Measurements from ENCODE around the gene NCOA1.
"Not testable (repeated sequence)": the region's sequence is repeated elsewhere in the genome, so short reads cannot be mapped to it uniquely, and the experiment has no call there.

NCOA1 gene

DNA sequence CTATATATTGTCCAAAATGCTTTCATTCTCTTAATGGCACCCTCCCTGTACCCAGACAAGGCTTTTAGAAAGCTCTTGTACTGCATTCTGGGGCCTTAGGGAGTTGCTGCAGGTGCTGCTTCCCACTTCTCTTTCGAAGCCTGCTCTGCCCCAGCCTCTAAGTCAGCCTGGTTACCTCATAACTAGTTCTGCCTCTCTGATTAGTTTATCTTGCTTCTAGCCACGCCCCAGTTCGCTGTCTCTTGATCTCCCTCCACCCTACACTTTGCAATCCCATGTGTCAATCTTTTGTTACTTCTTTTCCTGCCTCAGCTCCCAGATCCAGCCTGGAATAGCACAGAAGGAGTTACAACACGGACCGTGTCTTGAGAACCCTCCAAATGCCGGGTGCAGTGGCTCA lies 13.8 kb upstream of the NCOA1 start:
- DNase-seq = no peak

DNA sequence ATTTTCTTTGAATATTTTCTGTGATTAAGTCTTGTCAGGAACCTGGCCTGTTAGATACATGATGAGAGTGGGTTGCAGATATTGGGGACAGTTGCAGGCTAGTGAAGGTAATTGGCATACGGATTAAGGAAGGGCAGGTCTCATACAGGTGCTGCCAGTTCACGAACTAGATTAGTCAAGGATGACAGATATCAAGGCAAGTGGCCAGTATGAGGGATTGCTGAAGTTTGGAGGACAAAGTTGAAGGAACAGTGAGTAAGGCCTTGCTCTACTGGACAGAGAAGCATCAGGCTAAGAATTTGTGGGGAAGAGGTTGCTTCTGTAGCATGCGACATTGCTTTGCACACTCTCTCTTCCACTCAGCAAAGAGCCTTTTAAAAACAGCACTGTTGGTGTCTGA lies 12.8 kb upstream of the NCOA1 start:
- no peak for DNase-seq

DNA sequence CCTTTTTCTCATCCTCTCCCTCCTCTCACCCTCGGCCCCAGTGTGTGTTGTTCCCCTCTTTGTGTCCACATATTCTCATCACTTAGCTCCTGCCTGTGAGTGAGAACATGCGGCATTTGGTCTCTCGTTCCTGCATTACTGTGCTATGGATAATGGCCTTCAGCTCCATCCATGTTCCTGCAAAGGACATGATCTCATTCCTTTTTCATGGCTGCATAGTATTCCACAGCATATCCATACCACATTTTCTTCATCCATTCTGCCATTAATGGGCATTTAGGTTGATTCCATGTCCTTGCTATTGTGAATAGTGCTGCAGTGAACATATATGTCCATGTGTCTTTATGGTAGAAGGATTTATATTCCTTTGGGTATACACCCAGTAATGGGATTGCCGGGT lies 10.8 kb upstream of the NCOA1 start:
- no peak for DNase-seq

DNA sequence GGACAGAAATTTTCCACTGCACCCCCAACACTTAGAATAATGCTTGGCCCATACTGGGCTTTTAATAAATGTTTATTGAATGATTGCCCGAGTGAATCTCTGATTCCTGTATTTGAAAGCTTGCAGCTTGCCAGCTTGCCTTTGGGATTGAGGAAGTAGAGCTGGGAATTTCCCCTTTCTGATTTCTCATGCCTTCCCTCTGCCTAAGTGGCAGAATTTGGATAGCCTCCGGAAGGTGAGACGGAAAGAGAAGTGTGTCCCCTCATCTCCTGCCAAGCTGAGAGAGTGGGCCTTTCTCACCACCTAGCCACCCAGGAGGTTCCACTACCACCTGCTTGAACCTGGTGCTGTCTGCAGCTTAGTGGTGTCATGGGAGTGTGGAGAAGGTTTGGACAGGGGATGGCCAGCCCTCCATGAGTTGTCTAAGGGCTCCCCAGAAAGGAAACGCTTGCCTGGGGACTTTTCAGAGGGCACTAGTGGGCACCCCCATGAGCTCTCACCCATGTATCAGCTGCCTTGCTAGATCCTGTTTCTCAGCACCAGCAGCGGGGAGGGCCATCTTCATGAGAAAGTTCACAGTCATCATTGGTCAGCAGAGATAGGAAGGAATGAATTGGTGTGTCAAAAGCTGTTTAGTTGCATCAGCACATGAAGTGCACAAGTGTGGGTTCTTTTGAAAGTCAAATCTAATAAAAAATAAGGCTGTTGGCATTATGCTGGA lies 8.6 kb upstream of the NCOA1 start:
- no peak for DNase-seq

DNA sequence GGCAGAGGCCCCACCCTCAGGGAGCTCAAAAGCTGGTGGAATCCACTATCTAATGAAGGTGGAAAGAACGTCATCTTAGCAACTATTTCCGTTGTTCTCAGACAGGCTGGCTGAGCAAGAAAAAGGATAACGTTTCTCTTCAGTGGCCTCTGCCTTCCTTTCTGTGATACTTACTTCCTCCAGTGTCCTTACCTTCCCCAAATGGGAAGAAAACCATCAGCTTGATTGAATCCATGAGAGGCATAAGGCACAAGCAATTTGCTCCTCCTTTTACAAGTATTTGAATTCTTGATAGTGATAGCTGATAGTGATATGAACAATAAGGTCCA lies 8.1 kb upstream of the NCOA1 start:
- no peak for DNase-seq

DNA sequence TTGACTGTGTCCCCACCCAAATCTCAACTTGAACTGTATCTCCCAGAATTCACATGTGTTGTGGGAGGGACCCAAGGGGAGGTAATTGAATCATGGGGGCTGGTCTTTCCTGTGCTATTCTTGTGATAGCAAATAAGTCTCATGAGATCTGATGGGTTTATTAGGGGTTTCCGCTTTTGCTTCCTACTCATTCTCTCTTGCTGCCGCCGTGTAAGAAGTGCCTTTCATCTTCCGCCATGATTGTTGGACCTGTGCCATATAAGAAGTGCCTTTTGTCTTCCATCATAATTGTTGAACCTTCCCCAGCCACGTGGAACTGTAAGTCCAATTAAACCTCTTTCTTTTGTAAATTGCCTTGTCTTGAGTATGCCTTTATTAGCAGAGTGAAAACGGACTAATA lies 6.4 kb upstream of the NCOA1 start:
- DNase-seq = not testable (repeated sequence)

DNA sequence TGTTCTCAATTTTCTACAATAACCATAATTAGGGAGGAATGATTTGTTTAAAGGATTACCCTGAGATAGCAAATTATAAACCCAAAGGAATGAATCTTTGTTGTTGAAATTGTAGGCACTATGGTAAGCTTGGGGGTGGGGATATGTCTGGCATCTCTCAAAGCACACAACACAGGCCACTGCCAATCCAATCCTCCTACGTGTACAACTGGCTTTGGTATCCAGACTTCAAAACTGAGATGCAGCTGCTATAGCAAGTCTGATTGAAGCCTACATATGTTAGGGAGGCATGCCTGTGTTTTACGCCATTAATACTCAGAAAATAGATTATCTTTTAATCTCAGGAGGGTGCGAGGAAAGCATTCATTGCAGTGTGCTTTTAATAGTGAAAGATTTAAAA lies 5.9 kb upstream of the NCOA1 start:
- DNase-seq = no peak

DNA sequence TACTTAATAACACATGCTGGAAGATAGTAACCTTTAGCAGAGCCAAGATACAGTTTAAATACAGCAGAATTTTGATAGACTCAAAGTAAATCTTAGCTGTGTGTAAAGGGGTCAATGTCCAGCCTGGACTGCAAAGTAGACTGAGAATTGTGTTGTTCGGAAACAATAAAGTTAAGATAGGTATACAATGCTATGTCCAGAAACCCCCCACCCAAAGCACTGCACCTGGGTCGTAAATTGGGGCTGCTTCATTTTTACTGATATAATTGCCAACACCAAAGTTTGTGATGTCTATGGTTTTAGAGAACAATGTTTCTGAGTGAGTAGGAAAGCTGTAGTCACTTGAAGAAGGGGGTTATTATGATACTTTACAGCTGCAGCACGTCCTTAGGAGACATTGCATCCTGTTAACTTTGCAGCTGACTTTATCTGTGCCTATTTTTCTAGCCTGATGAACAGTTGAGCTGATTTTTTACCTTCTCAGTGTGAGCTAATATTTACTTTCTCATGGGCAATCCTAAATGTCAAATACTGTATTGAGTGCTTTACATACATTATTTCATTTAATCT lies 4.3 kb upstream of the NCOA1 start:
- DNase-seq = no peak

DNA sequence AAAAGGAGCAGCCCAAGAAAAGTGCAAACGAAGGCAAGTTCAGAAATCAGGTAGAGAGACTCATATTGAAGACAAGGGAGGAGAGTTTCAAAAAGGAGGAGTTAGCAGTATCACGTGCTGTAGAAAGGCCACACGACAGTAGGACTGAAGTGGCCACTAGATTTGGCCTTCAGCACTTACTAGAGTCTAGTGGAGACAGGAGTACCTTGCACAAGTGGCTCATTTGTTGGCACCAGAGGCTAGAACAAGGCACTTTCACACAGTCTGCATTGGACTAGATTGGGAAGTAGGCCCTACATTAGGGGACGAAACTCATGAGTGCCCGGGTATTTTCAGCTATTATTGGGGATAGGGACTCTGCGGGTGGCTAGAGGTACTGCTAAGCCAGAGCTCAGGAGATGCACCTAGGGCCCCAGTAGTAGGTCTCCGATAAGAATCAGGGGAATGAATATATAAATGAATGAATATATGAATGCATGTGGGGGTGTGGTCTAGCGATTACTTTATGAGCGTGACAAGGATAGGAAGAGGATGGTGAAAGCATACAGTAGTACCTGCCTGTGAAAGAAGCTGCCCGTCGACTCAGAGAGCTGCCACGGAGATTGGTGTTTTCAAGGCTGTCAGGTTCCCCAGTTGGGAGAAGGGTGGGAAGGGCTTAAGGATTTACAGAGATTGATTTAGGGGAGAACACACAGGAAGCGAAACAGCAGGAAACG lies 1.4 kb upstream of the NCOA1 start:
- no peak for DNase-seq

DNA sequence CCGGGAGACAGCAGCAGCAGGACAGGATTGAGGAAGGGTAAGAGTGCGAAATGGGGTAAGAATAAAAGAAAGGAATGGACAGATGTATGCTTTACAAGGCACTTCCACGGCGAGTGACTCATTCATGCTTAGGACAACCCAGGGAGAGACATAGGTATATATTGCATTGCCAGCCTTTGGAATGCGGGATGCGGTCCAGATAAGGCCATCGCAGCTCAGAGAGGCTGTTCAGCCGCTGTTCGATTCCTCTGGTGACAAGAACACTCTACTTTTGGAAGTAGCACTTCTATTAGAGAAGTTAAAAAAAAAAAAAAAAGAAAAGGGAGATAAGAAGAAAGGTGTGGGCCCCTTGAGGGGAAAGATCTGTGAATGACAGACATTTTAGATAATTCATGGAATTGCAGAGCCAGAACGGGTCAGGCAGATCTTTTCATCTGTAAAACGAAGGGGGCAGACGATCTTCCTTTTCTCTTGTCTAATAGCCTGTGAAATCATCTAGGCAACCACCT lies 819 bp upstream of the NCOA1 start:
- DNase-seq = no peak

DNA sequence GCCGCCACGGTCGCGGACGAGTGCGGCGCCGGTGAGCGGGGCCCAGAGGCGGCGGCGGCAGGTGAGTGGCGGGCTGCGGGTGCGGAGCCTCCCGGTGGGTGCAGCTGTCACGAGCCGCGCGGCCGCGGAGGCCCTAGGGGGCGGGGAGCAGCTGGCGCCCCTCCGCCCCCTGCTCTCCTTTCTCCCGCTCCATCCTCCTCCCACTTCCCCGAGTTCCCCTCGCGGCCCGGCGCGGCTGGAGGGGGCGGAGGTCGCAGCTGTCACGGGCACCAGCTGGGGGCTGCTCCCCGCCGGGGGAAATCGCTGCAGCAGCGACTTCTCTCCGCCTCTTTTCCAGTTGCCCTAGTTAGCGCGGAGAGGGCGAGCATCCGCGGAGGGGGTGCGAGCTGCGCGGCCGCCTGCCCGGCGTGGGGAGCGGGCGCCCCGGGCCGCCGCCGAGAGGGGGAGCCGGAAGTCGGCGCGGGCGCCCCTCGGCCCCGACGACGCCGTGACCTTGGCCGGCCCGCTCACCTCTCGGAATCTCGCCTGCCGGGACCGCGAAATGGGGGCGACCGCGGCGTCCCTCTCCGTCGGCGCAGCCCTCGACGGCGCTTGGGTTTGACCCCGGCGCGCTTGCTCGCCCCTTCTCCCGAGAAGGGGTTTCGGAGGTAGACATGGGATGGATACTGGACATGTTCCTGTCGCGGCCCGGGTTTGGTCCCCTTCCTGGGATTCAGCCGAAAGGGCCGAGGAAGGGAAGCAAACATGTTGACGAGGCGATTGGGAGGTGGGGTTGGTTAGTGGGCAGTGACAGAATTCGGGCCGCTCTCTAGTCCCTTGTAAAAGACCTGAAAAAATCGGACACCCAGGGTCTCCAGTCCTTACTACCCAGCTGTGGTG lies 727 bp downstream of the NCOA1 start:
- DNase-seq = no peak

DNA sequence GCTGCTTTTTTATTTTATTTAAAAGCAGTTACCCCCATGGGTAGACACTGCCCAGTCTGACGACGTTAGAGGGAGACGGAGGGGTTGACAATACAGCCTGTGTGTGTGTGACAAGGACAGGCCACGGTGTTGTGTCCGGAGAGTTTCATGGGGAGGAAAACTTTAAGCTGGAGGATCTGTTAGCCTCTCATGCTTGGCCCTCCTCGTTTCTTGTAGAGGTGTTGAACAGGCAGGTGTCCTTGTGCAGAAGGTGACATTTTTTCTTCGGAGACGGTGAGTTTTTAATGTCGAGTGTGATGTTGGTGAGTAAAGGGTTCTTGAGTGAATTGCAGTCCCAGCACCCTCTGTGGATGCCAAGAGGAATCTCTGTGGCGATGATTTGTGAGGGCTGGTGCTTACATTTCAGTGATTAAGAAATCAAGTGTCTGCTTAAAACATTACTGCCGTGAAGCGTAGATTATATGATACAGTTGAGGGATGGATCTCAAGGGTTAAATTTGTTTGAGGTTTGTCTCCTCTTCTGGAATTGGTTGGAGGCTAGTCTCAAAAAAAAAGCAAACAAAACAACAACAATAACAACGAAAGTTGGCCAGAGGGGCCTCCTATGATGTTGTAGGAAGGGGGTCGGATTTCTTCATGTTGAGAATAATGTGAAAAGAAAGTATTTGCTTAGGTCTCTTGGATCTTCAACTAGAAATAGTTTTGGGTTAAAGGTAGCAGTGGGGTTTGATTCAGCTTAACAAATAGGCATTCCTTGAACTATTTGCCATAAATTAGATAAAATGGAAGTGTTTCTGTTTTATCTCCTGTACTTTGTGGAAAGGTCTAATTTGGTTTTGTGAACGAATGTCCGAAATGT lies 1.6 kb downstream of the NCOA1 start:
- no peak for DNase-seq

DNA sequence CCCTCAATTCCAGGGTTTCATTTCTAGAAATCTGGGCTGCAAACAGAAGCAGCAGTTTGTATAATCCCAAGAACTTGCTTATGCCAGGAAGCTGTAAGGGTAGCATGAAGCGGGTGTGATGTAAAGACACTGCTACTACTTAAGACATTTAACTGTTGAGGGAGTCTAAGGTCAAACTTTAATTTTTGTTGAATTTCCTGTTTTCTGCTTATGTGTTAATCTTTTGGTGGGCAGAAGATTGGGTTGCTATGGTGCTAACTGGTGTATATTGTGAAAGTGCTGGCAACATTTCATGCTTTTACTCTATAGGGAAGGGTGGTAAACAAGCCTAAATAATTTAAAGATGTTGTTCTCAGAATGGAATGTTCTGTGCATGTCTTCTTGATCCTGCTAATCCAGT lies 2.7 kb downstream of the NCOA1 start:
- DNase-seq = no peak

DNA sequence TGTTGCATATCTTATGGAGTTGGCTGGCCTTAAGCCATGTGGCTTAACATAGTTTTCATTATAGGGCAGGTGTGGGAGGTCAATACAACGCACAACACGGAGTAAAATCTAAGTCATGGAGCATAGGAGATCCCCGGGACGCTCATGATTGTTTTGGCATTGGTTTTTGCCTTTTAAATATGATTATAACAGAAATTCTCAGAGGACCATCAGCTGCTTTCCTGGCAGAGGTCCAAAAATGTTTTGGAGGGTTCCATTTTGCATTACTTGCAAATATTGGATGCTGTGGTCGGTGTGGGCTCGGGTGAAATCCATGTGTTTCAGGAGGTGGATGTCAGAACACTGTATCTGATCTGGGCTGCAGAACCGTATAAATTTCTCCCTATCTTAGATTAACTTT lies 3.4 kb downstream of the NCOA1 start:
- DNase-seq = no peak

DNA sequence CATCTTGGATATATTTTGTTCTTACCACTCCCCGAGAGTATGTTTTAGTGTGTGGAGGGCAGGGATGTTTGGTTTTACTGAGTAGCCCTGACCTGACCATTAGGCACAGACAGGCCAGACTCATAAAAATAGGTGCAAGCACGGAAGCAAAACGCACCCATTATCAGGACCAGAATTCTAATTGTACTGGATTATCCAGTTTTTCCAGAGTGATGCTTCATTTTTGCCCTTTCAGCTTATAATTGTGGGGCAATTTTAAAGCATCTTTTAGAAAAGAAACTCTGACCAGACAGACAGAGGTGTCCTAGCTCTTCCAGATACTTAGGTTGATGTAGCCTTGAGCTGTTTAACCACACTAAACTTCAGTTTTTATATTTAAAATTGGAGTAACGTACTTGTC lies 4.4 kb downstream of the NCOA1 start:
- DNase-seq = no peak

DNA sequence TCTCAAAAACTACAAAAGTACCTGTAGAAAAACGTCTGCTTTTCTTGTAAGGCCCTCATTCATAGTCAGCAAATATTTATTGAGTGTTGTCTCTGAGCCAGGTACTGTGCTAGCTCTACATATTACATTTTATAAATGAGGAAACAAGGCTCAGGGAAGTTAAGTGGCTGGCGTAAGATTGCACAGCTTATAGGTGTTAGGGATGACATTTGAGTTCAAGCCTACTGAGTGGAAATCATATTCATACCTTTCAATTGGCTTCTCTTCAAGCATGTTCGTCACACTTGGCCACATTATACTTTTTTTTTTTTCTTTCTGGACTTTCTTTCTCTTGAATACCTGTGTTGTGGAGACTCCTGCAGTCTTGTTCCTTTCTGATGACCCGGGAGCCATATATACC lies 5.9 kb downstream of the NCOA1 start:
- no peak for DNase-seq

DNA sequence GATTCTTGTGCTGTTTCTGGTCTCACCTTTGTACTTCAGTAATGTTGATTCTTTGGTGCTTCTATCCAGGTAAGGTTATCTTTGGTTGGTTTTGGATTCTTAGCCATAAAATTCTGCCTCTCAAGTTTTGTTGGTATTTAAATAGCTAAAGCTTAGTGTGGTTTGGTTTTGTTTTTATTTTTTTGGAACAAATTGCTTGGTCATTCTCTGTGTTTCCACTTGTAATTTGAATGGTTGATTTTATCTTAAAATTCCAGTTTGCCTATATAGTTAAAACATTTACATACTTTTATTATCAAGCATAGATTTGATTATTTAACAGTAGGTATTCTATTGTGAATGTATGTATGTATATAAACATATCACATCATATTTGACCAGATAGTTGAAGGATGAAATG lies 6.6 kb downstream of the NCOA1 start:
- no peak for DNase-seq

DNA sequence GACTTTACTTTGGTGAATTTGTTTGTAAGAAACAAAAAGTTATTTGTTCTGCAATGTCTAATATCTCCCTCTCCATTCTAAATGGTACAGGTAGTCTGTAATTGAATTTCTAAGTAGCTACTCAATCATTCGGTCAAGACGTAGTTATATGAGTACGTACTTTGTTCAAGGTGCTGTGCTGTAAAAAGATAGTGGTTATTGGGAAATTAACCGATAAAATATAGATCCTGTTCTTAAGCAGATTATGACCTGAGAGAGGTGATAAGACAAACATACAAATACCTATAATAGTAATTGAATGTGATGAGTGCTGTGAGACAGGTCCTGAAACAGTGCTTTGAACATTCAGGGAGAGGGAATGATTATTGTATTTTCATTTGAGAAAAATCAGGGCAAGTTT lies 7.1 kb downstream of the NCOA1 start:
- DNase-seq = no peak

DNA sequence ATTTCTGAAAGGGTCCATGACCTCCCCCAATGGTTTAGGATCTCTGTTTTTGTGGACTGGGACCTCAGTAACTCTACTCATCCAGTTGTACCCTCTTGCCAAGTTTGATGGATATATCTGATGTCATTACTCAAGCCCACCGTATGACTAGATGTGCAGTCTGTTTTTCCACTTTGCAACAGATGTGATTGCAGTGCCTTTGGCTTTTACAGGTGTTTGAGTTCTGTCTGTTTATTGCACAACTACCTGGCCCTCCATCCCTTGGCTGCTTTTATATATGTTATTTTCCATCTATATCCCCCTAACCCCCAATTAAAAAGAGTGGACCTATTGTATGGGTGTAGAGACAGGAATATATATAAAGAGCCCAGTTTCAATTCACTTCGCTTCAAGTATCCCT lies 10.8 kb downstream of the NCOA1 start:
- no peak for DNase-seq

DNA sequence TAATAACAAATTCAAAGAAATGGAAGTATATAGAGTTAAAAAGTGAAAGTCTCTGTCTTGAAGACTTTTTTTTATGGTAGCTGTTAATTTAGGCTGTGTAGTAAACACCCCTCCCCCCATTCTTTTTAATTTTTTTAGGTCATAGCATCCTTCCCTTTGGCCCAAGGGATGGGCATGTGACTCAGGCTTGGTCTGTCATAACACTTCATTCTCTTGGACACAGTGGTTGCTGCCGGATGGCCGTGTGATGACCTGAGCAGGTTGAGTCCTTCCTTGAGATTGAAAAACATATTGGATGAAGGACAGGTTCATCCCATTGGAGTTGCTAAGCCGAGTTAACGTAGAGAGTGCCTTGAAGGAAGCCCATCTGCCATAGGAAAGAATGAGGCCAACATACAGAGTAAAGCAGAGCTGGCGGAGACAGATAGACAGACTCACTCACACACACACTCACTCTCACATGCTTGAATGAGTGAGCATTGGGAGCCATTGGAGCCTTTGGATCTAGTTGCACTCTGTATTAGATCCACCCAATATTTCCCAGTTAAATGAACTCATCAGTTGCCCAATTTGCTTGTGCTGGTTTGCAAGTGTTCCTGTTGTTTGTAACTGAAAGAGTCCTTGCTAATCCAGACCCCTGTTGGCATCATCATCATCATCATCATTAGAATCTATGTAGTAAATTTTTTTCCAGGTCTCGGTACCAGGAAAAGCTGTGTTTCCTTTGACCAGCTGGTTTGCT lies 14.7 kb downstream of the NCOA1 start:
- DNase-seq = no peak

DNA sequence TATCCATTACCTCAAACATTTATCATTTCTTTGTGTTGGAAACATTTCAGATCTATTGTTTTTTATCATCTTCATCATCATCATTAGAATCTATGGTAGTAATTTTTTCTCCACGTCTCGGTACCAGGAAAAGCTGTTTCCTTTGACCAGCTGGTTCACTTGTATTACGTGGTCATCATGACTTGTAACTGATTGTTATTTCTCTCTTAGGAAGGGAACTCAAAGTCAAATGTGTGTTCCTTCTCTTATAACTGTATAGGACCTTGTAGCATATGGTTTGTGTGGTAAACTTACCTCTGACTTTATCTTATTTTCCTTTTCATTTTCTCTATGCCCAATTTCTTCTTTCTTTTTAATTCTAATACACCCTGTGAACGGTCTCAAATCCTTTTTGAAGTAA lies 16.5 kb downstream of the NCOA1 start:
- DNase-seq = no peak

DNA sequence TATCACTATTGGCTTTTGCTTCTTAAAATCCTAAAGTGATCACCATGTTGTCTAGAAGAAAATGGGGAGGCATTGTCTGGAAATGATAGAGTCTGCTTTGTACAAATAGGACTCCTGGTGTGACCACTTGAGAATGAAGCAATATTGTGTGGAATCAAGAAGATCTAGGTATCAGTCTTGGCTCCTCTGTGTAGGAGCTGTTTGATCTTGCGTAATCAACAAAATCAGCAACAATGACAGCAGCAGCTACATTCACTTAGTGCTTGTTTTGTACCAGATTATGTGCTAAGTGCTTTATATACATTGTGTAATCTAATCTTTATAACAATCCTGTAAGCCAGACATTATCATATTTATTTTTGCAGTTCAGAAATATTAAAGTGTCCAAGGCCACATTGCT lies 17.8 kb downstream of the NCOA1 start:
- no peak for DNase-seq
